HG03520 (cell line): ENCODE measurements around the gene THADA.
A peak's percentile ranks its signal among the peaks of the same experiment; 100 is the strongest.
"Not testable (repeated sequence)": the region's sequence is repeated elsewhere in the genome, so short reads cannot be mapped to it uniquely, and the experiment has no call there.

Experiments used
- ATAC-seq: cut with Tn5 transposase; IDR thresholded peaks from one replicate; pipeline ENCODE4 v1.9.1; 2021; ENCODE audit warnings: mild to moderate bottlenecking, moderate library complexity; ENCODE audit not compliant: unreplicated experiment

Gene THADA

DNA sequence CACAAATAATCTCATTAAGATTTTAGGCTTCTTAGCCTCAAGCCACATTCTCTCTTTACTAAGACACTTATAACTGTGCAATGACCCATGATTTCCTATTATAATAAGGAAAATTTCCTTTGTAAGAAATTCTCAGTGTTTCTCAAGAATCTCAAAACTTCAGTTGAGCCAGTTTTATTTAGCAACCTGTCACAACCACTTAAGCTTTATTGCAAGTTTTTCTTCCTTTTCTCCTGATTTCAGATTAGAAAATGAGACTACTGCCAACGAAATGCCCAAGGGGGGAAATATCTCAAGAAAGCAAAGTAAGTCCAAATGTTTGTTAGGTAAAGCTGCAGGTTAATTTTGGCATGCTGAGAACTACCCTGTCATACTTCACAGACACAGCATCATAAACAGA is 178.5 kb downstream of the THADA start:
- no peak for ATAC-seq

DNA sequence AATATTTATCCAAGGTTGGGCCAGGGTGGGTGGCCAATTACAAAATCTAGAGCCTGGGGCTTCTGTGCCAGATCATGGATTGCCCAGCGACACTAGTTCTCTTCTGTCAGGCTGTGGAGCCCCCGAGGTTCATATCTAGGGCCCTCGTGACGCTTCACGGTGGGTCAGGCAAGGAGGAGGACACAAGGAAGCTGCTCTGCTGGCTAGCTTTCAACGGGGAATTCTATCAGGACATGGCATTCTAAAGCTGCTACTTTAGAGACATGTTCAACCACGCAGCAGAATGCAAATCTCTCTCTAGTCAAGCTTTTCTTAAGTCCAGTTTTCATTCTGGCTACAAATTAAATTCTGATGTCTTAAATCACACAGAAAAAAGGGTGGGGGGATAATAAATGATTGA is 180.2 kb downstream of the THADA start:
- ATAC-seq: no peak

GRCh38 chr2:43414586-43415135 is 181.2 kb downstream of the THADA start:
- ATAC-seq: no peak

DNA sequence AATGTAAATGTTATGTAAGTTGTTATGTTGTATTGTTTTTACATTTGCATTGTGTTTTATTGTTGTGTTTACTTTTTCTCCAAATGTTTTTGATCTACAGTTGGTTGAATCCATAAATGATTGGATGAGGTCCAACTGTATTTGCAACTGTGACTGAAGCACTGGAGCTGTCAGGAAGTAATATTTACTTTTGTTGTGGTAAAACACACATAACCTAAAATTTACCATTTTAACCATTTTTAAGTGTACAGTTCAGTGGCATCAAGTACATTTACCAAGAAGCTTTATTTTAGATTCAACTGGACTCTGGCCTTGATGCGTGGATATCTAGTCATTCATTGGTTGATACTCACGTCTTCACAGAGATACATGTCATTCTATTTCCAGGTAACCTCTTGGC is 181.8 kb downstream of the THADA start:
- no peak for ATAC-seq

- no peak for ATAC-seq
Measured at GRCh38 chr2:43412114-43412753, 183.6 kb downstream of the THADA start.

DNA sequence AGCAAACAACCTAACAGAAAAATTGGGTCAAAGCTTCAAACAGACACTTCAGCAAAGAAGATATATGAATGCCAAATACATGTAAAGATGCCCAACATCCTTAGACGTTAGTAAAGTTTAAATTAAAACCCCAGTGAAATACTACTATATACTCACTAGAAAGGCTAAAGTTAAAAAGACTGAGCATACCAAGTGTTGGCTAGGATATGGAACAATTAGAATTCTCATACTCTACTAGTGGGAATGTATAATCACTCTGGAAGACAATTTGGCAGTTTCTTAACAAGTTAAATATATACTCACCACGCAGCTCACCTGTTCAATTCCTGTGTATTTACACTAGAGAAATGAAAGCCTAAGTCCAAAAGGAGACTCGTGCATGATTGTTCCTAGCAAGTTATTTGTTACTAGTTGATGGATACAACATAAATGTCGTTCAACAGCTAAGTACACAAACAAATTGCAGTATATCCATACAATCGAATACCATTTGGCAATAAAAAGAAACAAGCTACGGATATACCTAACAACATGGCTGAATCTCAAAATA is 185.7 kb downstream of the THADA start:
- no peak for ATAC-seq

GRCh38 chr2:43408407-43409160 is 187.3 kb downstream of the THADA start:
- ATAC-seq: peak; percentile 68

DNA sequence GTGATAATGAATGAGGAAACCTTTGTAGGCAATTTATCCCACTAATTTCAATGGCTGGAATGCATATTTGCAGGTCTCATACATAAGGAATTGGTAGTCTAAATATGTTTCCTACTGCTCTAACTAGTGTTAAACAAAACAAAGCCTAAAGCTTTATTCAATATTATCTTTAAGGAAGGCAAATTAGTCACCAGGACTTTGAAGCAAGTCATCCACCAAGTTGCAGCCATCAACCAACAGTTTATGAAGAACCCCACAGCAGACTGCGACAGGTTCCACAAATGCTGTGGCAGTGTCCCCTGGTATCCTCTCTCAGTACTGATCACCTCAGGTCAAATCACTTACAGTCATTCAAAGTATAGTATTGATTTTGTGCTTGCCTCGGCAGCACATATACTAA is 187.9 kb downstream of the THADA start:
- ATAC-seq: peak; percentile 50

- no peak for ATAC-seq
Measured at GRCh38 chr2:43406651-43407279, 189.1 kb downstream of the THADA start.

DNA sequence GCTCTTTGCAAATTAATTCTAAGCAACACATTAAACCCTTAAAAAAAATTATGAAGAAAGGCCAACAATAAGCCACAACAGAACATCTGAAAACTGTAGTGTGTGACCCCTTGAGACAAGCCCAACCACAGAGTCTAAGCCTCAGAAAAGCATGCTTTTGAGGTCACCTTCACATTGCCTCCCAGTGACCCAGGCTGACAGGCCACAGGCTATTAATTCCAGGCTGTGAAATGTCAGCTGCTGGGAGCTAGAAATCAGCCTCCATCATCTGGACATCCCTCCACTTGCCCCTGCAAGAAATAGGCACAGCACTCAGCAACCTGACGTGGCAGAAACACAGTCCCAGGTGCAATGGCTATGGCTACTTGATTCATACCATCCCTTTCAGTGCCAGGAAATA is 190.0 kb downstream of the THADA start:
- ATAC-seq: no peak

DNA sequence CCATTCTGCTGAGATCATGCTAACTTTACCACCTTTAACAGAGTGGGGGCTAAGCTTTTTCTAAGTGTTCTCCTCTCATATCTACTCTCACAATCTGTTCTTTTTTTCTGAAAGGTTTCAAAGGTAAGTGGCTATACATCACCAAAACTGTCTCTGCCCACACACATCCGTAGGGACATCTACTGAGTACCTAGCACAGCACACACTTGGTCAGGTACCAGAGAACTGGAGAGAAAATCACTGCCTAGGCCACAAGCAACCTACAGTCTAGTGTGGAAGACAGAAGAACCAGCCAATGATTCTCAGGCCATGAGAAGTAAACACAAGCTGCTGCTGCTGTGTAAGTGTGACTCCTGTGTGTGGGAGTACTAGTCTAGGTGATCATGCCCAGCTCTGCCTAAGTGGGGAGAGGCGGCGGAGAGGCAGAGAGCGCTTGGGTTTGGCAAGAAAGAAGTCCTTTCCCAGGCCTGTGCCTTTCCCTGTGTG is 193.3 kb downstream of the THADA start:
- ATAC-seq: peak; percentile 48

GRCh38 chr2:43402002-43402401 is 193.8 kb downstream of the THADA start:
- peak; percentile 77 for ATAC-seq

GRCh38 chr2:43400508-43400907 is 195.3 kb downstream of the THADA start:
- ATAC-seq: no peak

DNA sequence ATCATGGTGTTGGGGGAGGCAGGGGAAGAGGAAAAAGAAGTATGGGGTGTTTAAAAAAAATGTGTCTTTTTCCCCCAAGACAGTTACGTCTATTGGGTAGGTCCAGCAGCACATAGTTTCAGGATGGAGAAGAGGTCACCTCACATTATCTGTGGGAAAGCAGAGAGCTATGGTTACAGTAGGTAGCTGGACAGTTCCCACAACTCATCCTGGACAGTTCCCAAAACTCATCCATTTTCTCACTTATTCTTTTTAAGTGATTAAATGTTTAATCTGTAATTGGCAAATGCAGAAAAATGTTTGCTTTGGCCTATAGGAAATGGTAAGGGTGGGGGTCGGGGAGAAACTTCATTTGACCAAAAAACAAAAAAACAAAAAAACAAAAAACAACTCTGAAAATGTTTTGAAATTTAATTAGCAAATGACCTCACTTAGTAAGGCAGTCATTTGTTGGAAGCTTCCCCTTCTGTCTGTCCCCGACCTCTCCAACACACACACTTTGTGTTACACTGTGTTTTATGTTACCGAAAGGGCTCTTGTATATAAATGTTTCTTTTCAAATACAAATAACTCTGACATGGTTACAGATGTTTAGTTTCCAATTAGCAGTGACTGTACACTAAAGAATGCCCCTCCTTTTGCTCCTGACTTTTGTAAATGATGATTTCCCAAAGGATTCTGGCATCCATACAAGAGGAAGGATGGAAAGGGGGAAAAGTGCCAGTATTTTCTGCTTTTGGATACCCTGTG is 196.1 kb downstream of the THADA start:
- ATAC-seq: no peak

DNA sequence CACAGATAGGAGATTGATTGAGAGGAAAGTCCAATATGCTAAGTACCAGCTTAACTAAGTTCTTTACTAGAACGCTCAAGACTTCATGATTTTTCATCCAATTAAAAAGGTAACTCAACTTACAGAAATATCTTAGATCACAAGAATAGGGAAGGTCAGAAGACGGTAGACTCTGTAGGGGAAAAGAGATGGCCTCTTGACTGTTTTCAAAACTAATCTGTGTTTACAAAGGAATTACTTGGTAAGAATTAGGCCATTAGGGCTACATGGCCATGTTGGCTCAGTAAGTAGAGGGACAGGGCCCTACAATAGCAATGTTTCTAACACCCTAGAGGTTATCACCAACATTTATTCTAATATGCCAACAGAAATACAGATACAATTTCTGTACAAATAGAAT is 196.7 kb downstream of the THADA start:
- ATAC-seq: no peak

DNA sequence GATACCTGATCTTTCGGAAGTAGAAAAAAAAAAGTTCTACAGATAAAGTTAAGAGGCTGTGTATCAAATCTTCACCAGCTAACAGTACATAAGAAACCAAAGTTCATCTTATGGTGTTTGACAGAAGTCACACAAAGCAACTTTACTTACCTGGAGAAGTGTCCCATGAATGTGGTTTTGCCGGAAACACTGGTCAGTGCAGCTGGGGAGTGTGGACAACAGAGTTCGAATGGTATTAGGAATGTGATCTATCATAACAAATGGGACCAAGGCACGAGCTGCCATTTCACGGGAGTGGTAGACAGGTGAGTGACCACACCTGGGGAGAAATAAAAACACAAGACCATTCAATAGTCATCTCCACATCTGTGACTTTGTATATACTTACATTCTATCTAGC is 198.0 kb downstream of the THADA start:
- no peak for ATAC-seq

- ATAC-seq: no peak
Measured at GRCh38 chr2:43397411-43397810, 198.4 kb downstream of the THADA start.

DNA sequence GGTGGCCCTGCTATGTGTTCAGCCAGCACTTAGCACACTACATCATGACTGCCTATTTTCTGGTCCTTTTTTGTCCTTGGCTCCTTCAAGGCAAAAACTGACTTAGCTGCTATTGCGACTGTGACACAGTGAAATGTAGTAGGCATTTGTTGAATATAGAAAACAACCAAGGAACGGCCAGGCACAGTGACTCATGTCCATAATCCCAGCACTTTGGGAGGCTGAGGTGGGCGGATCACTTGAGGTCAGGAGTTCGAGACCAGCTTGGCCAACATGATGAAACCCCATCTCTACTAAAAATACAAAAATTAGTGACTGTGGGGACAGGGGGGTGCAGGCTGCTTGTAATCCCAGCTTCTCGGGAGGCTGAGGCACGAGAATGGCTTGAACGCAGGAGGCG is 199.5 kb downstream of the THADA start:
- ATAC-seq: not testable (repeated sequence)

- ATAC-seq: no peak
Measured at GRCh38 chr2:43393918-43394317, 201.9 kb downstream of the THADA start.

- no peak for ATAC-seq
Measured at GRCh38 chr2:43391878-43392215, 204.0 kb downstream of the THADA start.
